Stimulated activated CD8-positive, alpha-beta memory T cell treated with anti-CD3 and anti-CD28 coated beads, Interleukin-12 subunit alpha, Interleukin-12 subunit beta, amount 100 ng/mL, for 4 hours (primary cell): ENCODE results near the gene PRRT1B.
"Not testable (repeated sequence)": the region's sequence is repeated elsewhere in the genome, so short reads cannot be mapped to it uniquely, and the experiment has no call there.

Experiments
- DNase-seq: peaks from one replicate; pipeline ENCODE4 v3.0.0-alpha.2; 2020; ENCODE audit warnings: low read depth

The PRRT1B gene

GRCh38 chr9:131522257-131523085 lies 22.9 kb upstream of the PRRT1B start:
- DNase-seq = no peak

GRCh38 chr9:131523086-131523388 lies 22.3 kb upstream of the PRRT1B start:
- DNase-seq = no peak

- no peak for DNase-seq
Observed at GRCh38 chr9:131523451-131524435, 21.6 kb upstream of the PRRT1B start.

GRCh38 chr9:131524665-131525315 lies 20.5 kb upstream of the PRRT1B start:
- DNase-seq = no peak

- no peak for DNase-seq
Observed at GRCh38 chr9:131525643-131526565, 19.4 kb upstream of the PRRT1B start.

GRCh38 chr9:131528186-131528585 lies 17.1 kb upstream of the PRRT1B start:
- no peak for DNase-seq

GRCh38 chr9:131528886-131529505 lies 16.3 kb upstream of the PRRT1B start:
- no peak for DNase-seq

GRCh38 chr9:131529597-131530545 lies 15.5 kb upstream of the PRRT1B start:
- no peak for DNase-seq

GRCh38 chr9:131530546-131530919 lies 14.8 kb upstream of the PRRT1B start:
- no peak for DNase-seq

- peak; percentile 51 for DNase-seq
Observed at GRCh38 chr9:131530920-131531832, 14.1 kb upstream of the PRRT1B start, which contains the start of gene UCK1. Gene UCK1, minus strand, starts transcription at chr9:131531263. Its CDS starts 89 bp downstream, at chr9:131531174.

GRCh38 chr9:131534721-131535237 lies 10.5 kb upstream of the PRRT1B start:
- DNase-seq = no peak

- DNase-seq = no peak
Observed at GRCh38 chr9:131537946-131538345, 7.4 kb upstream of the PRRT1B start.

GRCh38 chr9:131539223-131539923 lies 6.0 kb upstream of the PRRT1B start:
- no peak for DNase-seq

- DNase-seq = no peak
Observed at GRCh38 chr9:131543141-131543540, 2.2 kb upstream of the PRRT1B start.

GRCh38 chr9:131545786-131546335 lies 538 bp downstream of the PRRT1B start:
- no peak for DNase-seq

GRCh38 chr9:131546336-131547084 lies 1.2 kb downstream of the PRRT1B start:
- no peak for DNase-seq

- DNase-seq = not testable (repeated sequence)
Observed at GRCh38 chr9:131549186-131549585, 3.9 kb downstream of the PRRT1B start.
